Endodermal cell (in vitro differentiated cells): ENCODE results near the gene DDR2. TPM values are rescaled to one million over a fixed set of nuclear protein-coding genes. Genes with fewer than 3 reads are reported as not detected.

Experiments used
- DNase-seq: peaks from one replicate; pipeline ENCODE4 v3.0.0-alpha.2; 2017
- H3K27ac ChIP-seq: 2 replicates; pipeline ENCODE4 v1.5.1; 2013; ENCODE audit warnings: mild to moderate bottlenecking, low read depth, low read length, moderate library complexity
- H3K27me3 ChIP-seq: 2 replicates; pipeline ENCODE4 v1.6.1; 2013; ENCODE audit warnings: mild to moderate bottlenecking, low read length, moderate library complexity; ENCODE audit not compliant: insufficient read depth, control insufficient read depth, poor library complexity, severe bottlenecking
- H3K36me3 ChIP-seq: 2 replicates; pipeline ENCODE4 v1.7.0; 2013; ENCODE audit warnings: mild to moderate bottlenecking, low read length, moderate library complexity; ENCODE audit not compliant: control insufficient read depth, insufficient read depth
- H3K4me1 ChIP-seq: one replicate; pipeline ENCODE4 v1.7.0; 2013; ENCODE audit warnings: low read length; ENCODE audit not compliant: control insufficient read depth, insufficient read depth
- H3K4me3 ChIP-seq: 2 replicates; pipeline ENCODE4 v1.5.1; 2013; ENCODE audit warnings: mild to moderate bottlenecking, low read length, moderate library complexity
- H3K9ac ChIP-seq: 2 replicates; pipeline ENCODE4 v1.6.1; 2013; ENCODE audit warnings: mild to moderate bottlenecking, low read length, moderate library complexity; ENCODE audit not compliant: poor library complexity, severe bottlenecking; ENCODE audit errors: extremely low read depth
- H3K9me3 ChIP-seq: 2 replicates; pipeline ENCODE4 v1.6.1; 2013; ENCODE audit warnings: mild to moderate bottlenecking, low read length, moderate library complexity; ENCODE audit not compliant: control insufficient read depth
- H3K27ac Mint-ChIP-seq: 2 replicates; pipeline ENCODE4 v1.8.0; 2020; ENCODE audit warnings: mixed read lengths
- H3K27me3 Mint-ChIP-seq: 2 replicates; pipeline ENCODE4 v1.8.0; 2021; ENCODE audit warnings: mild to moderate bottlenecking, mixed read lengths; ENCODE audit not compliant: insufficient read depth
- H3K36me3 Mint-ChIP-seq: 2 replicates; pipeline ENCODE4 v1.8.0; 2020; ENCODE audit warnings: low read depth, mixed read lengths
- H3K4me1 Mint-ChIP-seq: 2 replicates; pipeline ENCODE4 v1.8.0; 2020; ENCODE audit warnings: mixed read lengths
- H3K4me3 Mint-ChIP-seq: 2 replicates; pipeline ENCODE4 v1.8.0; 2020; ENCODE audit warnings: mild to moderate bottlenecking, moderate library complexity, mixed read lengths
- H3K9me3 Mint-ChIP-seq: 2 replicates; pipeline ENCODE4 v1.8.0; 2020; ENCODE audit warnings: mild to moderate bottlenecking, mixed read lengths
- WGBS, 2 experiments: methylation state at CpG; one replicate each; pipeline versions ENCODE4 v1.1.5 to v1.1.7; 2013; ENCODE audit warnings: missing lambda C conversion rate in 2 of 2, mixed read lengths in 1 of 2; ENCODE audit not compliant: insufficient coverage in 1 of 2, insufficient read length in 1 of 2; 5-methylcytosine and 5-hydroxymethylcytosine counted together
- total RNA-seq, 2 donors: library from RNA; stranded (reverse); fragmentation: NEBNext Ultra II Directional in 1 of 2; extraction: Animal tissue kit (Norgen Biotek cat#: 25700) in 1 of 2; gene quantifications; 2 replicates in 1 of 2; 3 replicates in 1 of 2; pipeline ENCODE4 v1.2.1, GENCODE V29; 2021
- TF ChIP-seq, protein P1 (sequence below): fragments of 200-600 bp; sonication (generic); conservative IDR thresholded peaks from 2 replicates; pipeline ENCODE4 v1.5.0; 2021; ENCODE audit warnings: antibody characterized with exemption, mild to moderate bottlenecking

The DDR2 gene
- total RNA-seq, 2 donors from 2014 or later, result 0.26 to 0.55 TPM

DNA sequence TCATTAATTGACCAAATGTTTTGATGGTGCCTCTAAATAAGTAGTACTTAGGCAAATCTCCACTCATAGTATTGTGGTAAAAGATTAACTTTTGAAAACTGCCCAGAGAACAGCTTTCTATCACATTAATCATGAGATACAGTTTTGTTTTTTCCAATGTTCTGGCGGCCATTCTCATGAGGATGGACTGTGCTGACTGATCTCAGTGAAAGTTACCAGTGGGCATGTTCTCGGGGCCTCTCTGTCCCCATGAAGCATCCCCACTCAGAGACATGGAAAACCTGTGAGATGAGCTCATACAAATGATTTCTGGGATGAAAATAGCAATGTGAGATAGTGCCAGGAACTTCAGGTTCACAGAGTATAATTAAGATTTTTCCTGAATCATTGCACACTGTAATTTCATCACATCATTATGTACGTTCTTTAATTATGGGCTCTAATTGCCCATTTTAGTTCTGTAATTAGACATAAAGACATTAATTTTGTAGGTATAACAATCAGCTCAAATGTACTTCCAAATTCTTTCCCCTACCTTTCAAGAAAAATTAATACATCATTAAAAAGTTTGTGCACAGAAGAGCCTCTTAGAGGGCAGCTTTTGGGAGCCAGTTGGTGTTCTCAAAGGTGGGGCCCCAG lies 40.5 kb downstream of the DDR2 start:
- H3K27me3 Mint-ChIP-seq, result no peaks in the 10 kb centered on the region
- H3K27ac ChIP-seq, result no peak overlapping the region
- TF ChIP-seq, protein P1, sequence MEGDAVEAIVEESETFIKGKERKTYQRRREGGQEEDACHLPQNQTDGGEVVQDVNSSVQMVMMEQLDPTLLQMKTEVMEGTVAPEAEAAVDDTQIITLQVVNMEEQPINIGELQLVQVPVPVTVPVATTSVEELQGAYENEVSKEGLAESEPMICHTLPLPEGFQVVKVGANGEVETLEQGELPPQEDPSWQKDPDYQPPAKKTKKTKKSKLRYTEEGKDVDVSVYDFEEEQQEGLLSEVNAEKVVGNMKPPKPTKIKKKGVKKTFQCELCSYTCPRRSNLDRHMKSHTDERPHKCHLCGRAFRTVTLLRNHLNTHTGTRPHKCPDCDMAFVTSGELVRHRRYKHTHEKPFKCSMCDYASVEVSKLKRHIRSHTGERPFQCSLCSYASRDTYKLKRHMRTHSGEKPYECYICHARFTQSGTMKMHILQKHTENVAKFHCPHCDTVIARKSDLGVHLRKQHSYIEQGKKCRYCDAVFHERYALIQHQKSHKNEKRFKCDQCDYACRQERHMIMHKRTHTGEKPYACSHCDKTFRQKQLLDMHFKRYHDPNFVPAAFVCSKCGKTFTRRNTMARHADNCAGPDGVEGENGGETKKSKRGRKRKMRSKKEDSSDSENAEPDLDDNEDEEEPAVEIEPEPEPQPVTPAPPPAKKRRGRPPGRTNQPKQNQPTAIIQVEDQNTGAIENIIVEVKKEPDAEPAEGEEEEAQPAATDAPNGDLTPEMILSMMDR, result no peak
- no peak for DNase-seq
- H3K4me1 ChIP-seq, result no peaks in the 10 kb centered on the region
- H3K9me3 ChIP-seq, result no peaks in the 10 kb centered on the region
- no peaks in the 10 kb centered on the region for H3K36me3 Mint-ChIP-seq
- 90 to 91% methylated on average over 2 of the region's 3 CpGs for WGBS, 2 experiments
- no peaks in the 10 kb centered on the region for H3K9me3 Mint-ChIP-seq
- no peaks in the 10 kb centered on the region for H3K27me3 ChIP-seq
- H3K27ac Mint-ChIP-seq, result no peak overlapping the region
- H3K4me1 Mint-ChIP-seq, result no peaks in the 10 kb centered on the region
- no peaks in the 10 kb centered on the region for H3K36me3 ChIP-seq
- no peak overlapping the region for H3K4me3 ChIP-seq
- H3K9ac ChIP-seq, result no peak overlapping the region
- H3K4me3 Mint-ChIP-seq, result no peak overlapping the region

DNA sequence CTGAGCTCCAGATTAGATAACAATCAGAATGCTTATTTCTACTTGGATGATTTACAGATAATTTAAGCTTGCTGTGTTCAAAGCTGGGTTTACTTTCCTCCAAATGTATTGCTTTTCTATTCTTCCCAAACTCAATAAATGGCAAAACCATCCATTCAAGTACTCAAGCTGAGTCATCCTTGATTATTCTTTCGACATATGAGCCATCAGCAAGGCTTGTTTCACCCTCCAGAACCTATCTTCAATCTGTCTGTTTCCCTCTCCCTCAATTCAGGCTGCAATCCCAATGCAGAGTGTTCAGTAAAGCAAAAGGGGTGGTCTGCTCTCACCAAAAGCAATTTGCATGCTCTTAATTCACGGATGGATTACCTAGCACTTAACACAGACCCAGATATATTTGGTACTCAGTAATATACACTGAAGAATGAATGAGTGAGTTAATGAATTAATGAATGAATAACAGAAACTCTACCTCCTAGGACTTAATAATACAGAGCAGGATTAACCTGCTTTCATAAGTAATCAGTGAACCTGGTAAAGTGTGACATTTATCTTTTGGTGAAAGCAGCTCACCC lies 41.9 kb downstream of the DDR2 start:
- no peak for DNase-seq
- Mint-ChIP-seq H3K36me3 (no peaks in the 10 kb centered on the region), H3K4me3 (no peak overlapping the region), H3K27ac (no peak overlapping the region), H3K4me1 (no peaks in the 10 kb centered on the region), H3K27me3 (no peaks in the 10 kb centered on the region), H3K9me3 (no peaks in the 10 kb centered on the region)
- Histone ChIP-seq H3K27ac (no peak overlapping the region), H3K9ac (no peak overlapping the region), H3K27me3 (no peaks in the 10 kb centered on the region), H3K4me1 (no peaks in the 10 kb centered on the region), H3K36me3 (no peaks in the 10 kb centered on the region), H3K4me3 (no peak overlapping the region), H3K9me3 (no peaks in the 10 kb centered on the region)
- TF ChIP-seq, protein P1, result no peak
- 91% methylated on average over 2 of the region's 2 CpGs; no CpG with 5 or more reads in 1 of the 2 experiments for WGBS, 2 experiments

DNA sequence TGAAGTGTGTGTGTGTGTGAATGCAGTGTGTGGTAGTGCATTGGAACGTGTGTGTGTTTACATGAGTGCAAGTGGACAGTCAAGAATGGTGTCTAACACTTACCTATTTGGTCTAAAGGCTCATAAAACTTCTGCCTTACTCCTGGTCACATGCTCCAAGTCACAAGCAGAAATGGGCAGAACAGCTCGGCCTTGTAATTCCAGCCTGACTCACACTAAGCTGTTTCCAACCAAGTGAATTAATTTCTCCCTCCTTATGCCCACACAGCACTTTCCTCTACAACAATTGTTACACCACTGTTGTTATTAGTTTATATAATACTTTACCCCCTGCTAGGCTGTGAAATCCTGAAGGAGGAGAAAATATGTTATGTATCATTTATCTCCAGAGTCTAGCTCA lies 43.8 kb downstream of the DDR2 start:
- H3K36me3 Mint-ChIP-seq, result no peaks in the 10 kb centered on the region
- Histone ChIP-seq H3K9me3 (no peaks in the 10 kb centered on the region), H3K36me3 (no peaks in the 10 kb centered on the region), H3K4me3 (no peak overlapping the region), H3K27ac (no peak overlapping the region), H3K4me1 (no peaks in the 10 kb centered on the region), H3K9ac (no peak overlapping the region), H3K27me3 (no peaks in the 10 kb centered on the region)
- no peaks in the 10 kb centered on the region for H3K9me3 Mint-ChIP-seq
- WGBS, 2 experiments, result 83 to 88% methylated on average over 1 to 2 of the region's 2 CpGs
- DNase-seq, result no peak
- no peak overlapping the region for H3K27ac Mint-ChIP-seq
- TF ChIP-seq, protein P1, result no peak
- H3K27me3 Mint-ChIP-seq, result no peaks in the 10 kb centered on the region
- H3K4me1 Mint-ChIP-seq, result no peaks in the 10 kb centered on the region
- no peak overlapping the region for H3K4me3 Mint-ChIP-seq
